Measurements from ENCODE around the gene CCDC117.

The CCDC117 gene, protein sequence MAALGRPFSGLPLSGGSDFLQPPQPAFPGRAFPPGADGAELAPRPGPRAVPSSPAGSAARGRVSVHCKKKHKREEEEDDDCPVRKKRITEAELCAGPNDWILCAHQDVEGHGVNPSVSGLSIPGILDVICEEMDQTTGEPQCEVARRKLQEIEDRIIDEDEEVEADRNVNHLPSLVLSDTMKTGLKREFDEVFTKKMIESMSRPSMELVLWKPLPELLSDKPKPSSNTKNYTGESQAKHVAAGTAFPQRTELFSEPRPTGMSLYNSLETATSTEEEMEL

DNA sequence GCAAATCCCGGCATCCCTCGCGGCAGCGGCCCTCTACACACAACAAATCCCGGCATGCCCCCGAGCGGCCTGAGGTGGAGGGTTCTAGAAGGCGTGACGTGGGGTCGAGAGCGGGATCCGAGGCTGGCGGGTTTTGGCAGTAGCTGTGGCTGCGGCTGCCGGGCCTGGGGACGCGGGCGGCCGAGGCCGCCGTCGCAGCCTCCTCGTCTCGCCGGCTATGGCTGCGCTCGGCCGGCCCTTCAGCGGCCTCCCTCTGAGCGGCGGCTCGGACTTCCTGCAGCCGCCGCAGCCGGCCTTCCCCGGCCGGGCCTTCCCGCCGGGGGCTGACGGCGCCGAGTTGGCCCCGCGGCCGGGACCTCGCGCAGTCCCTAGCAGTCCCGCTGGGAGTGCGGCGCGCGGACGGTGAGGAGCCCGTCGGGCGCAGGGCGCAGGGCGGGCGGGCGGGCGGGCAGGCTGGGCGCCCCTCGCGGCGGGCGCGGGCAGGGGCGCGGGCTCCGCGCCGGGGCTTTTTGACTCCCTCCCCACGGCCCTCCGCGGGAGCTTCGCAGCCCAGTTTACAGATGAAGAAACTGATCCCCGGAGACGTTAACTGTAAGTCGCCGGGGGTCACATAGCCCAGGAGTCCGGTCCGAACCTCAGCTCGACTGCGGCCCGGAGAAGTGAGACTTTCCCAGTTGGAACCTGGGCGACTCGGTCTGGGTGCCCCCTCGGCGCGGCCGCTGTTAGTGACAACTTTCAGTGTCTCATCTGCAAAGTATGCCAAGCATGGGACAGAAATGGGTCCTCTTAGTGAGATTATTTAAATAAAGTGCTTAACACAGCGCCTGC is at the start of gene CCDC117:
Gene CCDC117, plus strand, starts transcription at position 63 of the 828 bp plus-strand sequence. Its CDS starts 155 bp downstream, at position 218.
- DNase-seq (ENCODE audit: extremely low read depth, low read depth): peak; percentile 90
- TF ChIP-seq, protein P1, sequence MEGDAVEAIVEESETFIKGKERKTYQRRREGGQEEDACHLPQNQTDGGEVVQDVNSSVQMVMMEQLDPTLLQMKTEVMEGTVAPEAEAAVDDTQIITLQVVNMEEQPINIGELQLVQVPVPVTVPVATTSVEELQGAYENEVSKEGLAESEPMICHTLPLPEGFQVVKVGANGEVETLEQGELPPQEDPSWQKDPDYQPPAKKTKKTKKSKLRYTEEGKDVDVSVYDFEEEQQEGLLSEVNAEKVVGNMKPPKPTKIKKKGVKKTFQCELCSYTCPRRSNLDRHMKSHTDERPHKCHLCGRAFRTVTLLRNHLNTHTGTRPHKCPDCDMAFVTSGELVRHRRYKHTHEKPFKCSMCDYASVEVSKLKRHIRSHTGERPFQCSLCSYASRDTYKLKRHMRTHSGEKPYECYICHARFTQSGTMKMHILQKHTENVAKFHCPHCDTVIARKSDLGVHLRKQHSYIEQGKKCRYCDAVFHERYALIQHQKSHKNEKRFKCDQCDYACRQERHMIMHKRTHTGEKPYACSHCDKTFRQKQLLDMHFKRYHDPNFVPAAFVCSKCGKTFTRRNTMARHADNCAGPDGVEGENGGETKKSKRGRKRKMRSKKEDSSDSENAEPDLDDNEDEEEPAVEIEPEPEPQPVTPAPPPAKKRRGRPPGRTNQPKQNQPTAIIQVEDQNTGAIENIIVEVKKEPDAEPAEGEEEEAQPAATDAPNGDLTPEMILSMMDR (IDR thresholded peaks at IDR 0.05; ENCODE audit: low read depth, low read length): no peak; the same call in 1 of the 2 replicates

DNA sequence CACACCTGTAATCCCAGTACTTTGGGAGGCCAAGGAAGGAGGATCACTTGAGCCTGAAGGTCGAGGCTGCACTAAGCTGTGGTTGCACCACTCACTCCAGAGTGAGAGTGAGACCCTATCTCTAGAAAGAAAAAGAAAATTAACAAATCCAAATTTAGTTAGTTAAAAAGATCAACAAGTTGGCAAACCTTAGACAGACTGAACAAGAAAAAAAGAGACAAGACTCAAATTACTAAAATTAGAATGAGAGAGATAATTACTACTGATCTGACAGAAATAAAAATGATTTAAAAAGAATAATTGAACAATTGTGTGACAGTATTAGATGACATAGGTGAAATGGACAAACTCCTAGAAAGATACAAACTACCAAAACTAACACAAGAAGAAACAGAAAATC is 44.5 kb upstream of the CCDC117 start:
- DNase-seq (ENCODE audit: extremely low read depth, low read depth): no peak
- TF ChIP-seq, protein P1 (IDR thresholded peaks at IDR 0.05; ENCODE audit: low read depth, low read length): no peak

DNA sequence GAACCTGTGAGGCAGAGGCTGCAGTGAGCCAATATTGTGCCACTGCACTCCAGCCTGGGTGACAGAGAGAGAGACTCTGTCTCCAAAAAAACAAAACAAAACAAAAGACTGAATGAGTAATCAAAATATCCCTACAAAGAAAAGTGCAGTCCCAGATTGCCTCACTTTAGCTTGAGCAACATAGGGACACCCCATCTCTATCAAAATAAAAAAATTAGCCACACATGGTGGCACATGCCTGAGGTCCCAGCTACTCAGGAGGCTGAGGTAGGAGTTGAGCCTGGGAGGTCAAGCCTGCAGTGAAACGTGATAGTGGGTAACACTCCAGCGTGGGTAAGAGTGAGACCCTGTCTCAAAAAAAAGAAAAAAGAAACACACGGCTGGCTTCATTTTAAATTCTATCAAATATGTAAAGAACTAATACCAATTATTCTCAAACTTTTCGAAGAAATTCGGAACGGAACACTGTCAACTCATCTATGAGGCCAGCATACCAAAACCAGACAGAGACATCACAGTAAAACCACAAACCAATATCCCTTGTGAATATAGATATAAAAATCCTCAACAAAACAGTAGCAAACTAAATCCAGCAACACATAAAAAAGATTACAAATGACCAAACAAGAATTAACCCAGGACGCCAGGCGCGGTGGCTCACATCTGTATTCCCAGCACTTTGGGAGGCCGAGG is 43.7 kb upstream of the CCDC117 start:
- DNase-seq (ENCODE audit: extremely low read depth, low read depth): no peak
- TF ChIP-seq, protein P1 (IDR thresholded peaks at IDR 0.05; ENCODE audit: low read depth, low read length): no peak

DNA sequence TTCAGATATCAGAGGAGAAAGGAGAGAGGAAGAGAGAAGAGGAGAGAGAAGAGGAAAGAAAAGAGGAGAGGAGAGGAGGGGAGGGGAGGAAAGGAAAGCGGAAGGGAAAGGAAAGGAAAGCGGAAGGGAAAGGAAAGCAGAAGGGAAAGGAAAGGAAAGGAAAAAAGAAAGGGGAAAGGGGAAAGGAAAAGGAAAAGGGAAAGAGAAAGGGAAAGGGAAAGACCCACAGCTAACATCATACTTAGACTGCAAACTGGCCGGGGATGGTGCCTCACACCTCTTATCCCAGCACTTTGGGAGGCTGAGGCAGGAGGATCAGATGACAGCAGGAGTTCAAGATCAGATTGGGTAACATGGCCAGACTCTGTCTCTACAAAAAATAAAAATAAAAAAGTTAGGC is 42.3 kb upstream of the CCDC117 start:
- no peak for DNase-seq (ENCODE audit: extremely low read depth, low read depth)
- TF ChIP-seq, protein P1 (IDR thresholded peaks at IDR 0.05; ENCODE audit: low read depth, low read length): no peak

DNA sequence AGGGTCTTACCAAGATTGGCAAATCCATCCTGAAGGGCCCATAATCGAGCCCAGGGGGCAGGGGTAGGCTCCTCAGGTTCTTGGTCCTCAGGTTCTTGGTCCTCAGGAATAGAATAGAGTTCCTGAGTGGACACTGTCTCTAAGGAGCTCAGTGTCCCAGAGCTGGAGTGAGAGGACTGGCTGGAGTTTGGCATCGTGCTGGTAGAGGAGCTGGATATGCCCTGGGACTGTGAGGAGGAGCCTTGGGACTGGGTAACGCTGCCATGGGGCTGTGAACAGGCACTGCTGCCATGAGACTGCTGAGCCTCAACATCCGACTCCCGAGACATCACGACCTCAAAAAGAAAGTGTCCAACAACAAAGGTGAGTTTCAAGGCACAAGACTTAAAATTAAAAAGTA is 38.1 kb upstream of the CCDC117 start:
- TF ChIP-seq, protein P1 (IDR thresholded peaks at IDR 0.05; ENCODE audit: low read depth, low read length): no peak

DNA sequence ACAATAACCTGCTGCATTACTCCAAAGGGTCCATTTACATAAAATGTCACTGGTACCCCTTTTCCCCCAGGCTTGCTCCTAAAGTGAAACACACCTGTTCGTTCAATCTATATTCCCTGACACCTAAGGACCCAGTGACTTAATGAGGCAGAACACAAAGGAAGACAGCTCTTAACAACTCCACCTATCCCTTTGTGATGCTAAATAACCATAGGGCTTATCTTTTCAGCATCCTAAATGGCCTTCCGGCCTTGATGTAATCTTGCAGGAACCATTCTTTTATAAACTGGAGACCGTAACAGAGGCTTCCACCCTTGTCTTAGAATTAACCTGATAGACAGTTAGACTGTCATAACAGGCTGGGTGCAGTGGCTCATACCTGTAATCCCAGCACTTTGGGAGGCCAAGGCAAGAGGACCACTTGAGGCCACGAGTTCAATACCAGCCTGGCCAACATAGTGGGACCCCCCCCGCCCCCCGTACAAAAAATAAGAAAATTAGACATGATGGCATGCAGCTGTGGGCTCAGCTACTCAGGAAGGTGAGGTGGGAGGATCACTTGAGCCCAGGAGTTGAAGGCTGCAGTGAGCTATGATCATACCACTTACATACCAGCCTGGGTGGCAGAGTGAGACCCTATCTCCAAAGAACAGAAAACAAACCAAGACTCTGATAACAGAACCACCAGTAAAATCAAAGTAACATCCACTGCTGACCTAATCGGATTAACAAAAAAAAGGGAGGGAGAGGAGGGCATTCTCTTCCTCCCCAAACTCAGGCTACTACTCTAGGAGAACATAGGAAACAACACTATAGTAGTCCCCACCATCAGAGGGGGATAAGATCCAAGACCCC is 36.0 kb upstream of the CCDC117 start:
- TF ChIP-seq, protein P1 (IDR thresholded peaks at IDR 0.05; ENCODE audit: low read depth, low read length): no peak
- no peak for DNase-seq (ENCODE audit: extremely low read depth, low read depth)

More for the DNA sequence above, 38.1 kb upstream of the CCDC117 start:
- no peak for DNase-seq (ENCODE audit: extremely low read depth, low read depth)
